ENCODE data around the gene NEURL1B.
"Not testable (repeated sequence)": the region's sequence is repeated elsewhere in the genome, so short reads cannot be mapped to it uniquely, and the experiment has no call there.

The NEURL1B gene

DNA sequence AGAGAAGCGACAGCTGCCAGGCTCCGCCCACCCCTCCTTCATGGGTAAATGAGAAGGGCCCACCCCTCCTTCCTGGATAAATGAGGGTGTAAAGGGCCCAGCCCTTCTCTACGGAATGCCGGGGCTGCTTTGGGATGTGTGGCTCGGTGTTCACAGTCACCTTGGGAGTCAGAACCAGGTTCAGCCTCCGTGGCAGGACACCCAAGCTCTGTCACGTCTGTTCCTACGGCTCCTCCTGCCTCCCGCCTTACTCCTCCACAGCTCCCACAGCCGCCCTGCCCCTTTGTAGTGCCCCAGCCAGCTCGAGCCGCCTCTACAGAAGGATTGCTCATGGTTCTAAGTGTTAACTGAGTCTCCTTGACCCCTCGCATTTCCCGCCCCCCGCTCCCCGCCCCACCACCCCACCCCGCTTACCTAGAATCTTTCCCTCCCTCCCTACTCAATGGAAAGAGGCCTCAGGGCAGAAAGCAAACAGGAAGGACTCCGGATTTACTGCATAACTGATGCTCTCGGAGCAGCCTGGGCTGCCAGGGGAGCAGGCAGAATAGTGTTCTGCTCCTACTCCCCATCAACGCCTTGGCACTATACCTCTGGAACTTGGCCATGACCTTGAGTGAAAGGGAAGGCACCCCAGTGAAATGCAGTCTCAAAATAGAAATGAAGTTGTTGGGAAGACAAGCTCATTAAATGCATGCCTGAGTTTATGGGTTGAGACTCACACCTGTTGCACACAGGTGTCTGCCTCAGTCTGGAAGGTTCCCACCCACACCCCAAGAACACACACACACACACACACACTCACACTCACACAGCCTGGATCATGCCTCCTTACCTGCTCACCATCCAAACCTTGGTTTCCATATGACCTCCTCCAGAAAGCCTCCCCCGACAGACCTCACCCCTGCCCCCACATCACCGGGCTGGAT lies 59.6 kb downstream of the NEURL1B start:
- no peak for DNase-seq

DNA sequence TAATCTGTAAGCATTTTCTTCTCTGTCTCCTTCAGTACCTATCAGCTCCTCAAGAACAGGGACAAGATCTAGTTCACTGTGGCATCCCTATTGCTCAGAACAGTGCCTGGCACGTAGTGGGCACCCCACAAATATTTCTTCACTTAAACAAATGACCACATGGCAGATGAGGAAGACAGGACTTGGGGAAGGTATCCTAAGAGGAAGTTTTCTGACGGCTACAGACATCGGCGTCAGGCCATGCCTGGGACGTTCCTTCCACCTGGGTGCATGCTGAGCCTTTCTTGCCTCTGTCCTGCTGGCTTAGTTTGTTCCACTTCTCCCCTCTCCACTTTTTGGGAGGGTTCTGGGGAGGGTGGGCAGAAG lies 60.2 kb downstream of the NEURL1B start:
- DNase-seq = no peak

DNA sequence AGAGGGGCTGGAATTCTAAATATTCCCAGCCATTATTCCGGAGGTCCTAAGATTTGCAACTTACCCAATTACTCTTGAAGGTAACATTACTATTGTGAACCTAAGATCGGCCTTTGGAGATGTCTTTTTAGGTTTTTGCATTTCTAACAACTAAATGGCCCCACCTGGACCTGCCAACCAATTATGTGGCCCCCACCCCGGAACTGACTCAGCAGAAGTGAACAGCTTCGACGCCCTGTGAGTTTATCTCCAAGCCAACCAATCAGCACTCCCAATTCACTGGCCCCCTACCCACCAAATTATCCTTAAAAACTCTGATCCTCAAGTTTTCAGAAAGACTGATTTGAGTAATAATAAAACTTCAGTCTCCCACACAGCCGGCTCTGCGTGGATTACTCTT lies 62.9 kb downstream of the NEURL1B start:
- no peak for DNase-seq

DNA sequence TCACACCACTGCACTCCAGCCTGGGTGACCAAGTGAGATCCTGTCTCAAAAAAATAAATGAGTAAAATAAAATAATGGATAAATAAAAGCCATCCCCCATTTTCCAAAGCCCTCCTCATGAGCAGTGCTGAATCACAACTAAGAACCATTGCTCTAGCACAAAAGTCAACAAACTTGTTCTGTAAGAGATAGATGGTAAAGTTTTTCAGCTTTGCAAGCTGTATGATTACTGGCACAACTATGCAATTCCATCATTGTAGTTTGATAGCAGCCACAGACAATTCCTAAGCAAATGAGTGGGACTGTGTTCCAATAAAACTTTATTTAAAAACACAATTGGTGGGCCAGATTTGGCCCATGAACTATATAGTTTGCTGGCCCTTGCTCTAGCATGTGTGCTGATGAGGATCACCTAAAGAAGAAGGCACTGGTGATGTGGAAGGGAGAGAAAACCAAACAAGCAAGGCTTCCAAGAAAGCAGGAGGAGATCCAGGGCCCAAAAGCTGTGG lies 64.6 kb downstream of the NEURL1B start:
- no peak for DNase-seq

DNA sequence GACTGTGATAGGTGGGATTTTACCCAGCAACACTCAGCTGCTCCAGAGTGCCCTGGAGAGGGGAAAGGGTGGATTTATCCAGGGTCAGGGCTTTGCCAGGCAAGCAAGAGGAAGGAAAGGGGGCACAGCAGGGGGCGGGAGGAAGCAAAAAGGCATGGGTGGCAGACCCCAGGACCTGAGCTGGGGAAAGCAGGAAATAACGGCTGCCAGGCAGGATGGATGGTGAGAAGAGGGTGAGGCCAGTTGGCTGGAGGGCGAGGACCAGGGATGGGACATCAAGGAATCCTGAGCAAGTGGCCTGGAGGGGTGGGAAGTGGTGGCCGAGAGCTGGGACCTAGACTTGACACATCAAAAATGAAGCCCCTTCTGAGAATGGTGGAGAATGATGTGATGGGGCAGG lies 65.7 kb downstream of the NEURL1B start:
- no peak for DNase-seq

DNA sequence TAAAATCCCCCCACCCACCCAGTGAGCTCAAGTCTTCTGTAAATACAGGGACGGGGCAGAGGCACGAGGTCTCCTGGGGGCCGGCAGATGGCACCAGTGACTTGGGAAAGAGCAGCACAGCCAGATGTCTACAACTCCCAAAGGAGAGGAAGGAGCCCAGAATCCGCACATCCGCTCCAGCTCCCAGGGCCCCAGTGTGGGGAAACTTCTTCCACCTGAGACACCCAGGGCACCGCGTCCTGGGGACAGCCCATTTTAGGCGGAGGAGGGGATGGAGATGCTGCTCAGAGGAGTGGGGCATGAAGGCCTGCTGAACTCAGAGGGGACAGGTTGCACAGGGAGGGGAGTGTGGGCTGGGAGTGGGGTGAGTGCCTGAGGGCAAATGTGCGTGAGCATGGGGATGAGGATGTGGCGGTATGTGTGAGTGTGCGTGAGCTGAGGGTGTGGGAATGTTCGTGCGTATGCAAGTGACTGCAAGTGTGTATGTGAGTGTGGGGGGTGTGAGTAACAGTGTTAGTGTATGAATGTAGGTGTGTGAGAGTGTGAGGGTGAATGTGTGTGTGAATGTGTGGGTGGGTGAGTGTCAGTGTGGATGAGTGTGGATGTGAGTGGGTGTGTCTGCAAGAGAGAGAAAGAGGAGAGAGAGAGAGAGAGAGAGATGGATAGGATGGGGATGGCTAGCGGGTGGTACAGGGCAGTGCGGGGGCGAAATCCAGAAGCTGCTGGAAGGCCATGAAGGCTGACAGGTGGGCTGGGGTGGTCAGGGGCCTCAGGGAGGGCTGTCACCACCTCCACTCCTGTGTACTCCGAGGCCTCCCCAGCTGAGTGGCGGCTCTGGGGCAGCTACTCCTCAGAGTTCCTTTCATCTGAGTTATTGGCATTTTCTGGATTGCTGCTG lies 66.5 kb downstream of the NEURL1B start:
- no peak for DNase-seq

DNA sequence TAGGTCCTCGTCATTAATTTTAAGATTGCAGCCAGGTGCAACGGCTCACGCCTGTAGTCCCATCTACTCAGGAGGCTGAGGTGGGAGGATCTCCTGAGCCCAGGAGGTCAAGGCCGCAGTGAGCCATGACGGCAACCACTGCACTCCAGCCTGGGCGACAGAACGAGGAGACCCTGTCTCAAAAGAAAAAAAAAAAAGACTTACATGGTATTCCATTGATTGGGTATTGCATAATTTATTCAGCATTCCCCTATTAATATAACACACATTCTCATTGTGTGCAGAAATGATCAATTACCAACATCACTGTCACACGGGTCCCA lies 67.1 kb downstream of the NEURL1B start:
- DNase-seq = no peak

DNA sequence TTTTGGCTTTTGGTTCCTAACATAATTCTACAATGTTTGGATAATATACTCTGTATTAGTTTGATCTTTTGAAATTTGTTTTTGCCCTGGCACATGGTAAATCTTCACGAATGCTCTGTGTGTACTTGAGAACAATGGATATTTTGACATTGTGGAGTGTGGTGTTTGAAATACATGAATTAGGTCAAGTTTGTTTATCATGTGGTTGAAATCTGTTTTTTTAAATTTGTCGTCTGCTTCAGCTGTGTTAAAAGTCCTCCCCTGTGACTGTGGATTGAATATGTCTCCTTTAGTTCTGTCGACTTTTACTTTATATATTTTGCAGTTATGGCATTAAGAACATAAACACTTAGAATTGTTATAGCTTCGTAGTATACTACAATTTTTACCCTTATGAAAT lies 69.6 kb downstream of the NEURL1B start:
- DNase-seq = no peak

DNA sequence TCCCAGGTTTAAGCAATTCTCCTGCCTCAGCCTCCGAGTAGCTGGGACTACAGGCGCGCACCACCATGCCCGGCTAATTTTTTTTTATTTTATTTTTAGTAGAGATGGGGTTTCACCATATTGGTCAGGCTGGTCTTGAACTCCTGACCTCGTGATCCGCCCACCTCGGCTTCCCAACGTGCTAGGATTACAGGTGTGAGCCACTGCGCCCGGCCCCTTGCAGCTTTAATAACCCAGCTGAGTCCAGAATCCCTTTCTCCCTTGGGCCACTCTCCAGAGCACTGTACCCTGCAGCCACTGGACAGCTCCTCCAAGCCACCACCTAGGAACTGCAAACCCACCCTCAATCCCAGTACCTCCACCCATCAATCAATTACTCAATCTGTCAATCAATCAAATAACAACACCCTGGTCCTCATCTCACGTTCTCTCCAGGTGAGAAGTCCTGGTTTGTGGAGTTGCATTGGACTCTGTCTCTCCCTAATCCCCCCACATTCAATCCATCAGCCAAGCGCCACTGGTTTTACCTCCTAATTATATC lies 70.3 kb downstream of the NEURL1B start:
- DNase-seq = not testable (repeated sequence)

DNA sequence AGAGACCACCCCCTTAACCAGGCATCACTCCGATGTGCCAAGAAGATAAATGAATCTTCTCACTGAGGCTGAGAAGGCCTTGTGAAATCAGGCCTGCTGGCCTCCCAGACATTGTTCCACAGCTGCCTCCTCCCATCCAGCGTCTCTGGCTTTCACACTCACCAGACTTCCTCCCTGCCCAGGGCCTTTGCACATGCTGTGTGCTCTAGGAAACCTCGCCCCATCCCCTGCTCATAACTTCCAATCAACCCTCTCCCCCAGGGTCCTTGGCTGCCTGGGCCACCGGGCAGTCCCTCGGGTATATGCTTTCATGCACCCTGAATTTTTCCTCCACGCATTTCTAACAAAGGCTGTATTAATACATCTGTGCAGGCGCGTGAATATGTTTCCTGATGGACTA lies 71.5 kb downstream of the NEURL1B start:
- no peak for DNase-seq

DNA sequence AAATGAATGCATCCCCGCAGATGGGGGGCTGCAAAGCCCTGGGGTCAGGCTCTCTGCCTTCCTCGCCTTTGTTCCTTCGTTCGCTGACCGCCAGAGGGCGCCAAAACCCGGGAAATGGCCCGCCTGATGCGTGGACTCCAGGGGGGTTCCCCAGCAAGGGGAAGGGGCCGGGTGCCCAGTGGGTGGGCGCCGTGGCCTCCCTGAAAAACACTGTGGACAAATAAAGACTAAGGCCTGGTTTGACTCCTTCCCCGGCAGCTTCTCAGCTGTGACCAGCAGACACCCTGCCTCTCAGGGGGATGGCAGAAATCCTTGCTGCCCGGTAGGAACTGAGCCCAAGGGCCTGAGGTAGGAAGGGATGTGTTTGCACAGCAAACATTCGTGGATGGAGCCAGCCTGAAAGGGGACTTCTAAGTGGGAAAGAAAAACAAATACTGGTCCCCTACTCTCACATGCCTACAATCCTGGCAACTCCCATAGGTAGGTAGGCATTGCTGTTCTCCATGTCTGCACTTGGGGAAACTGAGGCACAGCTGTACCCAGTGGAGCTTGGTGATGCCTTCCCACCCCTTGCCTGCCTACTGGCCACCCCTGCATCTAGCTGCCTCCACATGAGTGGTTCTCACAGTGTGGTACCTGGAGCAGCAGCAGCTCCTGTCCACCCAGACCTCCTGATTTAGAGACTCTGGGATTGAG lies 72.2 kb downstream of the NEURL1B start:
- DNase-seq = peak; percentile 78

DNA sequence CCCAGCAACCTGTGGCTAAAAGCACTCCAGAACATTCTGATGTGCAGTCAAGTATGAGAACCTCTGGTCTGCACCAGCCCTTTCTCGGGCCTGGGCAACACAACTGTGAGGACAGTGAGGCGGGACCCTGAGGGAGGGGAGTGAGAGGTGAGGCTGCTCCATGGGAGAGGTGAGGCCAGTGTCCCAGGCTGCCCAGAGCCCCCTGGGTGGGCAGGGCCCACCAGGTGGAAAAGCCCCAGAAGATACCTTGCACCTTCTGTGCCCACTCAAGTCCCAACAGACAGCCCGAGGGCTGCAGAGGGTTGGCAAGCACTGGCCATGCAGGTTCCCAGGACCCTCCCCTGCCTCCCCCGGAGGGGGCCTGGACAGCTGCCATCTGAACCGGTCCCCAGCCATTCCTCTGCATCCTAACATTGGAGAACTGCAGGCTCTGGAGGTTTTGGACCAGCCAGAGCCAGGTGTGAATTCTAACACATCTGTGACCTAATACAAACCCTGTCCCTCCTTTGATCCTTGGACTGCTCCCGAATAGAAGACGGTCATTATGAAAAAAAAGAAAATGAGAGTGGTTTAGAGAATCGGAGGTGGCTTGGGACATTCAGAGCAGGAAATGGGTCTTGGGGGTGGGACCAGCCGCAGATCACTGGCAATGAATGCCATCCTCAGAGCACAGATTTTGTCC lies 72.9 kb downstream of the NEURL1B start:
- no peak for DNase-seq

DNA sequence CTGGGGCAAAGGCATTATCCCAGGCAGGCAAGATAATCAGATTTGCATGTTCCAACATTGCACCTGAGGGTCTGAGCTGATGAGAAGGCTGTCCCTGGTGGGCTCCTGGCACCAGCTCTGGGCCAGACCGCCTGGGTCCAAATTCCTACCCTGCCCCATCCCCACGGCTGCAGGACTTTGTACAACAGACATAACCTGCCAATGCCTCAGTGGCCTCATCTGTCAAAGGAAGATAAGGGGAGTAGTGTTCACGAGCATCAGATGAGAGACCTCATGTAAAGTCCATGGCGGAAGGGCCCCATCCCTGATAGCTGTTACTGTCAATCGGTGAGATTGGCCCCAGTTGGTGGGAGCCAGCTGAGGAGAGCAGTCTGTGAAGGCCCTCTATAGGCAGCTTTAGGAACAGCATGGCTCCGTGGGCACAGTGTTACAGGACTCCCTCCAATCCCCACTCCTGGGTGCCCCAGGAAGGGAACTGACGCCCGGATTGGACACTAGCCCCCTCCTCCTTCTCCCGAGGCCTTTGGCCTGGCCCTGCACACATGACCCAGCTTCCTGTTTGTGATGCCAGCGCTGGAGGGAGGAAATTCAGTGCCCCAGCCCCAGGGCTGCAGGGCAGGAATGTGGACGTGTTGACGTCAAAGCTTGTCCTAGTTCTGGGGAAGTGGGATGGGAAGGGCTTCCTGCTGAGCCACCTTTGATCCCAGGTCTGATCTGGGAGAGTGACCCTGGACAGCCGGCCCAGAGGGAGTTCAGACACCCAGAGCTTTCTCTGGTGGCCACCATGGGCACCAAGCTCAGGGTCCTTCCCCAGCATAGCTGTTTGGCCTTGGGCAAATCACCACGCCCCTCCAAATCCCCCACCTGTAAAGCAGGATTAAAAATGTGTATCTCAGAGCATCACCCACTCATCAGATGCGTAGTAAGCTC lies 73.7 kb downstream of the NEURL1B start:
- peak; percentile 60 for DNase-seq

DNA sequence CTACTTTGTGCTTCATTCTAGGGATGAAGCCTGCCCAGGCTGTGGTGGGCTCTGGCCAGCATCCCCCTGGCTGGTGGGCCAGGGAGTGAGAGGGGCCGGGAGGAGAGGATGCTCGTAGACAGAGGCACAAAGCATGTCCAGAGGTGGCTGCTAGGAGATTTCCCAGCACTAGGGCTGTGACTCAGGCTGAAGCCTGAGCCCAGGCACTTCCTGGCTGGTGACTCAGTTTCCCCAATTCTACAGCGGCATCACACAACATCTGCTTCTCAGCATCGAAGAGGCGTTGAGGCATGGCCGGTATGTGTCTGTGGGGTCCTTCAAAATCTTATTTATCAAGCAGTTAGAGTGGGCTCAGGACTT lies 74.3 kb downstream of the NEURL1B start:
- no peak for DNase-seq

DNA sequence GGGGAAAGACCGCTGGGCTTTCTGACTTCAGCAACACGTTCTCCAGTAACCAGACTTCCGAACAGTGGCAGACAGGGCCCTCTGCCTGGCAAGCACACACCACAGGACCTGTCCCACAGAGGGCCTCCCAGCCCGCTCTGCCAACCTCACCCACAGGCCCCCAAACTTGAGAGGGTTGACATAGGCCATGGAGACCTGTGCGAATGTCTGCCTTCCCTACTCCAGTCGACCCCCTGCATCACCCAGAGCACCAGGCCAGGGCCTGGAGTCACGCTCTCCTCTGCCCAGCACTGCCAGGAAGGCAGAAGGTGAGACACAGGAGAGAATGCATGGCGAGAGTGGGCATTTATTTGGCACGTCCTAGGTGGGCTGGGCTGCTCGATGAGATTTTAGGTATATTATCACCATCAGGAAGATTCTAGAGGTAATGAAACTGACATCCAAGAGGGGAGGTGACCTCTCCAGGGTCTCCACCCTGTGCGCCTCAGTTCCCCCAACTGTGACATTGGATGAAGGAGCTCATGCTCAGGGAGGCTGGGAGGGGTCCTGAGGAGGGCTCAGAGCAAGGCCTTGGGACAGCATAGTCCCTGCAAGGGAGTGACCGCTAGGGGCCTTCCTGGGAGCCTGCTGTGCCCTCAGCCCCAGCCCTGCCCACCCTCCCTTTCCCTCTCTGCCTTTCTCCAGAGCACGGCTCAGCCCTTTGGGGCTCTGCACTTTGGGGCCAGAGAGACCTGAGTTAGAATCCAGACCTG lies 75.0 kb downstream of the NEURL1B start:
- DNase-seq = no peak

DNA sequence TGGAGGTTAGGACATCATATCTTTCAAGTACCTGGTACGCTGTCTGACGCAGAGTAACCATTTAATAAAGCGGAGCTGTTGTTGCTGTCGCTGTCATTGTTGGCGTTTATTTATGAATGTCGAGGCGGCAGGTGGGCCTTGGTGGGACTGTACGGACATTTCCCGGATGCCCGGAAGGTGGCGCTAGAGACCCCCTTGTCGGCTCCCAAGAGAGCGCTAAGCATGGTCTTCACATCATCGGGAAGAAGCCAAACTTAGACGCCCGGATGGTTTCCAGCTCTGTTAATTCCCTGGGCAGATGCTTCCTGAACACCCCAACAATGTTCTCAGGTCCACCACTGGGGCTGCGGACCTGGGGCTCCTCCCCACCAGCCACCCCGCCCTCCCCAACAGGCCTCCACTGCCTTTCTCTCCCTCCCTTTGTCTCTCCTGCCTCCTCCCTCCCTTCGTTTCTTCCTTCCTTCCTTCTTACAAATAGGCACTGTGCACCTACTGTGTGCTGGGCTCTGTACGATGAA lies 75.8 kb downstream of the NEURL1B start:
- DNase-seq = peak; percentile 86

DNA sequence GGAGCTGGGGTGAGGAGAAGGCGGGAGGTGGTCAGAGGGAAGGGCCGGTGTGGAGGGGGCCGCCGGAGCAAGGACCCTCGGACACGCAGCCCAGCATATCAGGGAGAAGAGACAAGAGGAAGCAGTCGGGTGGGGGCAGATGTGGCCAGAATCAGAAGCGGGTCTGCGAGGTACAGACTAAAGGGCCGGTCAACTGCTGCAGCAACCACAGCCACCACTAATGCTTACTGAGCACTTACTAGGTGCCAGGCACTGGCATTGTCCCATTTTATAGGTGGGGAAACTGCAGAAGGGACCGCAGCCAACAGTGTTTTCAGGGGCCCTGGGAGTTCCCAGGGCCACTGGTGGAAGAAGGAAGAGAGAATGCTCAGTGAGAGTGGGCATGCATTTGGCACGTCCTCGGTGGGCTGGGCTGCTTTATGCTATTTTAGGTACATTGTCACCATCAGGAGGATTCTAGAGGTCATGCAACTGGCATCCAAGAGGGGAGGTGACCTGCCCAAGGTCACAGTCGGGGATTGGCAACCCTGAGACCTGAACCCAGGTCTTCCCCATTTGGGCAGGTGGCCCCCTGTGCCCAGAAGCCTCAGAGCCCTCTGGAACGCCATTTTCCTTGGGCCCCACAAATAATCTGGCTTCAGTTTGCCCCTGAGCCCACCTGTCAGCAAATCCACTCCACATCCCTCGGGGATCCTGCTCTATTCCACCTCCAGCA lies 76.6 kb downstream of the NEURL1B start:
- no peak for DNase-seq

DNA sequence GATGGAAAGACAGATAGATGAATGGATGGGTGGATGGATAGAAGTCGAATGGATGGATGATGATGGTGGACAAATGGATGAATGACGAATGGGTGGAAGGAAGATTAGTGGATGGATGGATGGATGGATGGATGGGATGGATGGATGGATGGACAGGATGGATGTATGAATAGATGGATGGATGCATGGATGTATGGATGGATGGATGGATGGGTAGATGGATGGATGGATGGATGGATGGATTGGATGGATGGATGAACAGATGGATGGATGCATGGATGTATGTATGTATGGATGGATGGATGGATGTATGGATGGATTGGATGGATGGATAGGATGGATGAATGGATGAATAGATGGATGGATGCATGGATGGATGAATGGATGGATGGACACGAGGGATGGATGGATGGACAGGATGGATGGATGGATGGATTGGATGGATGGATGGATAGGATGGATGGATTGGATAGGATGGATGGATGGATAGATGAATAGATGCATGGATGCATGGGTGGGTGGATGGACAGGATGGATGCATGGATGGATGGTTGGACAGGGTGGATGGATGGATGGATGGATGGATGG lies 77.6 kb downstream of the NEURL1B start:
- DNase-seq = no peak

DNA sequence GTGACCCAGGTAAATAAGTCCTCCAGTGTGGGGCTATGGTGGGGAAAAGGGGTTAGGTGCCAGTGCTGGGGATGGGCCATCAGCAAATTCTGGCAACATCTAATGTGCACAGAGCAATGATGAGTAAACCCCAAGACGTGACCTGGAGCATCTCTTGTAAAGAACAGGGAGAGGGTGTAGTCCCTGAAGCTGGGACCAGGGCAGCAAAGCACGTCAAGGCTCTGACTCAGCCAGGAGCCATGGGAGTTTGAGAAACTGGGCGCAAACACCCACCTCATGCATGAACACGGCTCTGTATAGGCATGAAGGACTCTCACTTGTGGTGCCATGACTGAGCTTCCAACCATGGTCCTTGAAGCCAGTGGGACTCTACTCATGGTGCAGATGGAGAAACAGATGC lies 78.1 kb downstream of the NEURL1B start:
- DNase-seq = no peak
